COLO668 (cell line): ENCODE measurements around the gene COL11A2.
"Not testable (repeated sequence)": the region's sequence is repeated elsewhere in the genome, so short reads cannot be mapped to it uniquely, and the experiment has no call there.

Experiments used
- DNase-seq: peaks from one replicate; lab custom pipeline; 2025; ENCODE audit not compliant: unreplicated experiment; lab: John Stamatoyannopoulos, UW

Gene COL11A2

DNA sequence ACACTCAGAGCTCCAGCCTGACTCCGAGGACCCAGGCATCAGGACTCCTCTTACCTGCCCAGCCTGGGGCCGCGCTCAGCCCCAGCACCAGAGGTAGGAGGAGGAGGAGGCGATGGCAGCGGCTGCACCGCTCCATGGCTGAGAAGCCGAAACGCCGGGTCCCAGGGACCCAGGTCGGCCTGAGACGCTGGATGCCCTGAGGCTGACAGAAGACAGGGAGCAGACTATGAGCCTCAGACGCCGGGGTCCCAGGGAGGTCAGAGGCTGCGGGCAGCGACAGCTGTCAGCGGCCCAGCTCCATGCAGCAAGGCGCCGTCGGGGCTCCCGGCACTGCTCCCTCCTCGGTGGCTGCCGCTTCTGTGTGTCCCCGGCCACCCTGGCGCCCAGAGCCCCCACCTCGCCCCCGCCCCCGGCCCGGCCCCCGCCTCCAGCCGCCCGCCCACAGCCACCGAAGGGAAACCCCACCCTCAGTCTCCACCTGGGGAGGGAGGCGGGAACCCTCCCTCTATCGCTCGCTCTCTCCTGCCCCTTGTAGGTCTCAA lies at the start of gene COL11A2:
COL11A2 (minus strand) TSS at position 363 of the 542 bp plus-strand sequence; CDS start at position 136, 227 bp downstream.
- no peak for DNase-seq

DNA sequence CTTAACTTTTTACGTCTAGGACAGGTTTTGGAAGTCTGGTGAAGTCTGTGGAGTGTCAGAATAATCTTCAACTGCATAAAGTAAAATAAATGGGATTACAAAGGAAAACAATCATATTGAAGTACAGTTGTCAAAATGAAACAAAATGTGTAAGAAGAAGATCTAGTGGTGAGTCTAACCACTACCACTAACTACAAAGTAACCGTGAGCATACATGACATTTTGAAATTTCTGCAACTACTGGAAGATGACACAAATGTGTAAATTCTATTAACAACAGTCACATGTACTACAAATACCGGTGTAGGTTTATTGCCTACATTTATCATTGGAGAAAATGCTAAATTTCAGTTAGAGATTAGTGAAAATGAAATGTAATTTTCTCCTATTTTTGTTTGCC lies 49.7 kb upstream of the COL11A2 start:
- no peak for DNase-seq

DNA sequence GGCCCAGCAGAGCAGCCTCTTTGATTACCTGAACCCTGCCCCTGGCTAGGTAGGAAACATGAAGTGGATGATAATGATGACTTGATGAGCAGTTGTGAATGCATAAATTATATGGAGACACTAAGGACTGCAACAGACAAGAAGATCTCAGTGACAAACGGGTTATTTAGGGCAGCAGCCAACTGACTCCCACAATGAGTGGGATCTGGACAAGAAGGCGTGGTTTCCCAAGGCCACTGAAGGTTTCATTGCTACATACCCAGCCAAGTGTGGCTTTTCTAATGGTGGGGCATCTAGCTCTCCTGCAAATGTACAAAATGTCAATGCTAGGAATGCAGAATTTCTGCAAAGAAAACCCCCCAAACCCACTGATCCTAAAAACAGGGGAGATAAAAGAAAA lies 45.5 kb upstream of the COL11A2 start:
- no peak for DNase-seq

DNA sequence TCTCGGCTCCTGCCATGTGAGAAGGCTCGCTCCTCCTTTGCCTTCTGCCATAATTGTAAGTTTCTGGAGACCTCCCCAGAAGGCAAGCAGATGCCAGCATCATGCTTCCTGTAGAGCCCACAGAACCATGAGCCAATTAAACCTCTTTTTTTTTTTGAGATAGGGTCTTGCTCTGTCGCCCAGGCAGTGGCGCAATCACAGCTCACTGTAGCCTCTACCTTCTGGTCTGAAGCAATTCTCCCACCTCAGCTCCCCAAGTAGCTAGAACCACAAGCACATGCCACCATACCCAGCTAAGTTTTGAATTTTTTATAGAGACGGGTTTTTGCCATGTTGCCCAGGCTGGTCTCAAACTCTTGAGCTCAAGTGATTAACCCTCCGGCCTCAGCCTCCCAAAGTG lies 44.6 kb upstream of the COL11A2 start:
- no peak for DNase-seq

DNA sequence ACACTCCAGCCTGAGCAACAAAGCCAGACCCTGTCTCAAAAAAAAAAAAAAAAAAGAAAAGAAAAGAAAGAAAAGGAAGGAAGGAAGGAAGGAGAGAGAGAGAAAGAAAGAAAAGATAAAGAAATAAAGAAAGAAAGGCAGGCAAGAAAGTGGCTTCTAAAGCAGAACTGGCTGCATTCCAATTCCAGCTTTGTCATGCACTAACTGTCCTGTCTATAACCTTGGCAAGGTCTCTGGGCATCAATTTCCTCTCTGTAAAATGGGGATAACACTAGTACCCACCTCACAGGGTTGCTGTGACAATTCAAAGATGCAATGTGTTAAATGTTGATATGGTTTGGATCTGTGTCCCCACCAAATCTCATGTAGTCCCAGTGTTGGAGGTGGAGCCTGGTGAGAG lies 44.1 kb upstream of the COL11A2 start:
- no peak for DNase-seq

DNA sequence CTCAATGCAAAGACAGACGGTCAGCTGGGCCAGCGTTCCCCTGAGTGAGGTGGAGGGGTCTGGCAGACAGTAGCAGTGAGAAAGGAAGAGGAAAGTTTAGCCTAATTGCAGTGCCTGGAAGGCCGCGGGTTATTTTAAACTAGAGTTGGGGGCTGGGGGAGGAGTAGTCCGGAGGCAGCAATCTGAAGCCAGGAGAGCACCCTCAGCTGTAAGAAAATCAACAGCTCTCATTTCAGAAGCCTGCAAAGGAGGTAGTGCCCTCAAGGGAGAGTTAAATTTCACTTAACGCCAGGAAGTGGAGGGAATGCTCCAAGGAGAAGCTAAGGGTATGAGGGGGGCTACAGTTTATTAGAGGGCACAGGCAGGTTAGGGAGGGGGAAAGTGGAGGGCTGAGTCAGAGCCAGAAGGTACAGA lies 43.0 kb upstream of the COL11A2 start:
- no peak for DNase-seq

DNA sequence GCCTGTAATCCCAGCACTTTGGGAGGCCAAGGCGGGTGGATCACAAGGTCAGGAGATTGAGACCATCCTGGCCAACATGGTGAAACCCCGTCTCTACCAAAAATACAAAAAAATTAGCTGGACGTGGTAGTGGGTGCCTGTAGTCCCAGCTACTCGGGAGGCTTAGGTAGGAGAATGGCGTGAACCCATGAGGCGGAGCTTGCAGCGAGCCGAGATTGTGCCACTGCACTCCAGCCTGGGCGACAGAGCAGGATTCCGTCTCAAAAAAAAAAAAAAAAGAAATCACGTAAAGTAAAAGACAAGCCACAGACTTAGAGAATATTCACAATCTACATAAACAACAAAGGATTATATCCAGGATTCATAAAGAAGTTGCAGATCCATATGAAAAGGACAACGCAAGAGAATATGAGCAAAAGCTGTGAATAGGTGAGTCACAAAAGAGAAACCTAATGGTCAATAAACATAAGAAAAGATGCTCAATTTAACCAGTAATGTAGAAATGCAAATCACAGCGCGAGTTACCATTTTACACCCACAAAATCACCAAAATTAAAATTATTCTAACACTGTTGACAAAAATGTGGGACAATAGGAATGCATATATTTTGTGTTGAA lies 34.3 kb upstream of the COL11A2 start:
- not testable (repeated sequence) for DNase-seq

DNA sequence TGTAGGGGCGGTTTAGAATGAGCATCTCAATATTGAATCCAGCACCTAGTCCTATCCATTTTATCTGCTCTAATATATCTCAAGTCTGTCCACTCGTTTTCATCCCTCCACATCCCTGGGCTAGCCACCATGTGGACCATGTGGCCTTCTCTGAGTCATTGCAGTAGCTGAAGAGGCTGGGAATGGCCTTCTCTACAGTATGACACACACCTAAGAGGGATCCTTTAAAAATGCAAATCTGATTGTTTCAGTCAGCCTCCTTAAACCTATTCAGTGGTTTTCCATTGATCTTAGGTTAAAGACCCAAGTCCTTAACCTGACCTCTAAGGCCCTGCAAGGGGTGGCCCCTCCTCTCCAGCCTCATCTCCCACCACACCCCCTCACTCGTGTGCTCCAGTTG lies 25.4 kb upstream of the COL11A2 start:
- no peak for DNase-seq

DNA sequence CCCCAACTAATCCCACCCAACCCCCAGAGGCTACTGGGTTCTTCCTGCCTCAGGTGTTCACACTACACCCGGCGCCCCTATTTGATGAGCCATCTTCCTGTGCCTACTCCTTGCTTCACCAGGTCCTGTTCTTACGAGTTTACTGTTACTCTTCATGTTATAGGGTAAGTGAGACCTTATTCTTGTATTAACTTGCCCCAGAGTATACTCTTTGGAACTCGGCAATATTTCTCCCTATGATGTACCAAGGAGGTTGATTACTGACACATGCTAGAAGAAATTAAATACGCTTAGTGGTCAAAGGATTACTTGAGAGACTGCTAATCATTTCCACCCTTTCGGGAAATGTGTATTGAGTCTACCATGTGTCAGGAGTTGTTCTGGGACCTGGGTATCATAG lies 25.0 kb upstream of the COL11A2 start:
- no peak for DNase-seq

DNA sequence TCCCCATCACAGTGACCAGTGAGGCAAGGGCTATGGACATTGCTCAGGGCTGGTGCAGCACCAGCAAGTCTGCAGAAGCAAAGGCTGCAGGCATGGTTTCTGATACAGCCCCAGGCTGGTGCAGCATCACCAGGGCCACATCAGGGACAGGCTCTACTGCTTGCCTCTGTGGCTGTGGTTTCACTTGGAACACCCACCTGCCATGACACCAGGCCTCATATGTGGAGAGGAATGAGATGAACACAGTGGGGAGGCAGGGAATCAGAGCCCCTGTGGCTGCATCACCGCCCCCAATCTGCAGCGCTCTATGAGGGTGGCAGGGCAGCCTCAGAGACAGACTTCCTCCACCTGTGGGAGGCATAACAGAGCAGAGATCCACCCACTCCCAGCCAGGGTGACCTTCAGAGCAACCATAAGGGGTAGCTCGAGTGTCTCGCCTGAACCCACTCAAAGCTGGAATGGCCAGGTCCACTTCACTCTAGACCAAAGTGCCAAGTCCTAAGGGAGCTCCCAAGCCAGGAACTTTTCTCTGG lies 23.9 kb upstream of the COL11A2 start:
- no peak for DNase-seq

DNA sequence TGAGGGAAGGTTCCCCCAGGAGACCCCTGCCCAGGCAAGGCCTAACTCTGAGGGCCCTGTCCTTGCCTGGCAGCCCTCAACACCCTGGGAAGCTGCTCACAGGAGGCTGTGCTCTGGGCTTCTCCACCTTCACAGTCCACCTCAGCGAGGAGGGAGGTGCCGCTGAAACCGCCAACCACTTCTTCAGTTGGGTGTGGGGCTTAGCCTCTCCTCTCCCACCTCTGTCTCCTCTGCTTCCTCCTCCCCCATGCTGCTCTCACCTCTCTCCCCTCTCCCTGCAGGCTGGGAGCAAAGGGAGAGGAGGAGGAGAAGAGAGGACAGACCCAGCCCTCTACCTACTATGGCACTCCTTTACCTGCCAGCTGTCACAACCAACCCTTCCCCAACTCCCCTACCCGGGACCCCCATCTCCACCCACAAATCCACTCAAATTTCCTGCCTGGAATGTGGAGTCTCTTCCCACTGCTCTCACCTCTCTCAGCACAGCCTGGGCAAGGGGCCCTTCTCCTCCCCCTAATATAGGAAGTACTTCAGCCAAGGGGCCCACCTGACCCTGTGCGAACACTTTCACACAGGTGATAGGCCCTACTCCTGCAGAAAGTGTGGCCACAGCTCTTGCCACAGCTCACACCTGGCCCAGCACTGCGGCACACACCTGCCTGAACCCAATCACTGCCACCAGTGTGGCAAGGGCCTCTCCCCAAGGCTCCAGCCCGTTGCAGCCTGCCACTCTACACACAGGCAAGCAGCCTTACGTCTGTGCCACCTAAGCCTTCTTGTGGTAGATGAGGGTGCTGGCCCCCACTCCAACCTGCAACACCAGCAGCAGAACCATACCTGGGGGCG lies 23.2 kb upstream of the COL11A2 start:
- DNase-seq: no peak

DNA sequence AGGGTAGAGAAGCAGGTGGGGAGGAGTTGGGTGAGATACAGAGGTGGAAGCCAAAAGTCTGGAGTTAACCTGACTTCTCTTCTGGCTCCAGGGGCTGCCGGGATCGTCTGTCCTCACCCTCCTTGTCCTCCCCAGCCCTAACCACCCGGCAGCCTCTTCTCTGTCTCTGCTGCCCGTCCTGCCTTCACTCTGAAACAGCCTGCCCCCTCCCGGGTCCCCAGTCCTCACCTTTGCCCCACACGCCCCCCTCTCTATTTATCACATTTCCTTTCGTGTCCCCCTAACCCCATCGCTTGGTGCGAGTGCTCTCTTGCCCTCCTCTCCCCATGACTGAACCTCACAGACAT lies 21.7 kb upstream of the COL11A2 start:
- no peak for DNase-seq

DNA sequence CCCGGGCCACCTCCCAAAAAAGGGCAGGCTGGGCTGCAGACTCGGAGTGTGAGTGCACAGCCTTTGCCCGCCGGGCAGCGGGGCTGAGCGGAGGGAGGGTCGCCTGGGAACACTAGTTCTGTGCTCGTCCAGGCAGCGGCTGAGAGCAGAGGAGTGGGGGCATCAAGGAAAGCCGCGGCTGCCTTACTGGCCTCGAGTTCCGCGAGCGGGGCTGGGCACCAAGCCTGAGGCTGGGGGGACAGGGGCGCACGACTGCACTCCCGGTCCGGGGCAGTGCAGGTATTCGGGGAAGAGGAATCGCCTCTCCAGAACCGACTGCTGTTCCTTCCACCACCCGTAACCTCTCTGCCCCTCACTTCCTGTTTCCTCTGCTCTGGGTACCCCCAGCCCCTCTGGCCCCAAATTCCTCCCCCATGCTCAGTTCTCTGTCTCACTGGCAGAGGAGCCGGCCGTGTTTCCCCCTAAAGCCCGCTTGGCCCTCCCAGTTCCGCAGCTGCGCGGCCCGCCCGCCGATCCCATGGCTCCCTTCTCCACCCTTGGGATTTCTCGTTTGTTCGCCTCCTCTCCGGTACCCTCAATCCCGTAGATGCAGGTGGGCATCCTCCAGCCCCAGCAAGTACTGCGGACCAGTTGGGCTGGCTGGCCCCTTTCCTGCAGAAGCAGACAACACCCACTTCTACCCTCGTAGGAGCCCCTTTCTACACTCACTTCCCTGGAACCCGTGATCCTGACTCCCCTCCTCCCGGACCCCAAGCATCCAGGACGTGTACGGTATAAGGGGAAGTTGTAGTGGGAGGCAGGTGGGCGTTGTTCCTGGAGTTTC lies 21.1 kb upstream of the COL11A2 start:
- DNase-seq: no peak

DNA sequence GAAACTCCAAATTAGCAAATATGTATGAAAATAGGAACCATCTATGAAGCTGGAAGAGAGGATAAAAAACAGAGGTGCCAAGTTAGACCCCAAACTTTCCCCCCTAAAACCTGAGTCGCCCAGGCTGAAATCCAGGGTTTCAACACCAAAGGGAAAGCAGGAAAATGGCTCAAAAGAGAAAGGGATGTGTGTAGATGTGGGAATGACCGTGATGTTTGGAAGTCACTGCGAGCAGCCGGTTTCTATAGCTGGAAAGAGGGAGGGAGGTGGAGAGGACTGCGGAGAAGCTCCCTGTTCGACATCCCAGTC lies 20.5 kb upstream of the COL11A2 start:
- DNase-seq: no peak

DNA sequence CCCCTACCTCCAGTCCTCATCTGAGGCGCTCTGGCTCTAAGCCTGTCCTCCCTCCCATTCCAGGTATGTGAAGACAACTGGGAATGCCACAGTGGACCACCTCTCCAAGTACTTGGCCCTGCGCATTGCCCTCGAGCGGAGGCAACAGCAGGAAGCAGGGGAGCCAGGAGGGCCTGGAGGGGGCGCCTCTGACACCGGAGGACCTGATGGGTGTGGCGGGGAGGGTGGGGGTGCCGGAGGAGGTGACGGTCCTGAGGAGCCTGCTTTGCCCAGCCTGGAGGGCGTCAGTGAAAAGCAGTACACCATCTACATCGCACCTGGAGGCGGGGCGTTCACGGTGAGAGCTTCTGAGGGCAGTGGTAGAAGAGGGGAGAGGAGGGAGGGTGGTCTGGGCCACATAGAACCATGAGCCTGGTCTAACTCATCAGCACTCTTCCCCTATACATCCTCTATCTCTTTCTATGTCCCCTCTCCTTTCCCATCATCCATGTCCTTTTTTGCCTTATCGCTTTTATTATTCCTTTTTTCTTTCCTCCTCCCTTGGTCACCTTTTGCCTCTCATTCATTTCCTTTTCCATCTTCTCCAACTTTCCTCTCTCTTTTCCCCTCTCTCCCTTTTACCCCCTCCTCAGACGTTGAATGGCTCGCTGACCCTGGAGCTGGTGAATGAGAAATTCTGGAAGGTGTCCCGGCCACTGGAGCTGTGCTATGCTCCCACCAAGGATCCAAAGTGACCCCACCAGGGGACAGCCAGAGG lies 19.6 kb upstream of the COL11A2 start:
- DNase-seq: no peak

DNA sequence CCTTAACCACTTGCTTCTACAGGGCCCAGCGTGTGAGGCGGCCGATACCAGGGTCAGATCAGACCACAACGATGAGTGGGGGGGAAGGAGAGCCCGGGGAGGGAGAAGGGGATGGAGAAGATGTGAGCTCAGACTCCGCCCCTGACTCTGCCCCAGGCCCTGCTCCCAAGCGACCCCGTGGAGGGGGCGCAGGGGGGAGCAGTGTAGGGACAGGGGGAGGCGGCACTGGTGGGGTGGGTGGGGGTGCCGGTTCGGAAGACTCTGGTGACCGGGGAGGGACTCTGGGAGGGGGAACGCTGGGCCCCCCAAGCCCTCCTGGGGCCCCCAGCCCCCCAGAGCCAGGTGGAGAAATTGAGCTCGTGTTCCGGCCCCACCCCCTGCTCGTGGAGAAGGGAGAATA lies 18.9 kb upstream of the COL11A2 start:
- DNase-seq: no peak

DNA sequence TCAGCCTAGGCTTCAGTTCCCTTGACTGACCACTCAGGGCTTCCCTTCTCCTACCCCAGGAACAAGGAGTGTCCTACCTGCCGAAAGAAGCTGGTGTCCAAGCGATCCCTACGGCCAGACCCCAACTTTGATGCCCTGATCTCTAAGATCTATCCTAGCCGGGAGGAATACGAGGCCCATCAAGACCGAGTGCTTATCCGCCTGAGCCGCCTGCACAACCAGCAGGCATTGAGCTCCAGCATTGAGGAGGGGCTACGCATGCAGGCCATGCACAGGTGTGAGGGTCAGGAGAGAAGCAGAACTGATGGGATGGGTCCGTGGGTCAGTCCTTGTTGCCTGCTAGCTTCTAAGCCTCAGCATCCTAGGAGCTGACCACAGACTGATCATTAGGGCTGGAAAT lies 17.6 kb upstream of the COL11A2 start:
- DNase-seq: no peak

DNA sequence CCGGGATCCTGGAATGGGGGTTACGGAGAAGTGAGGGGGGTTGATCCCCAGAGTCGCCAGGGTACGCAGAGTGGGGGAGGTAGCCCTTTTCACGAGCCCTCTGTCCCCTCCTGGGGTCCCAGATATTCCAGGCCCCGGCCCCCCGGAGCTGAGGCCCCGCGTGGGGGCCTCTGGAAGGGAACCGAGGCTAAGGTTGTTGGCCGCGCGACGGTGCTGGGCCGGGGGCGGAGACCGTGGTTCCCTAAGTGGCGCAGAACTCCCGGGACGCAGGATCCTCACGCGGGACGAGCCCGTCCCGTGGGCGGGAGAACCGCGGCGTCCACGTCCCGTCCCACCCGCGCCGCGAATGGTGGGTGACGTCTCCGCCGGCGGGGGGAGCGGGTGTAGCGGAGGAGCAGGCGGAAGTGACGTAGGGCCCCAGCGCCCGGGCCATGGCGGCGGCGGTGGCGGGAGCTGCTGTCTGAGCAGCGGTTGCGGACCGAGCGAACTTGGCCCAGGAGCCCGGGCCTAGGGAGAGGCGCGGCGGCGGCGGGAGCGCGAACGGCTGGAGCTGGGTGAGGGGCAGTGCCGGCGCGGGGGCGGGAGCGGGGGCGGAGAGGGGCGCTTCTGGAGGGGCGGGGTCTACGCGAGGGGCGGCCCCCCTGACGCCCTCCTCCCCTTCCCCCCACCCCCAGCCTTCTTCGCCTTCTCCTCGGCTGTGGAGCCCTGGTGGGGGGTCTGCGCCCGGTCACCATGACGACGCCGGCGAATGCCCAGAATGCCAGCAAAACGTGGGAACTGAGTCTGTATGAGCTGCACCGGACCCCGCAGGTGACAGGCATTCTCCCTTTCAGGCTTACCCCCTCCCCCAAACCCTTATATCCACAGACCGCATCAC lies 16.1 kb upstream of the COL11A2 start, which contains the start of gene RING1:
RING1 (plus strand) TSS at position 410 of the 877 bp plus-strand sequence; CDS start at position 733, 323 bp downstream.
- peak; percentile 81 for DNase-seq

DNA sequence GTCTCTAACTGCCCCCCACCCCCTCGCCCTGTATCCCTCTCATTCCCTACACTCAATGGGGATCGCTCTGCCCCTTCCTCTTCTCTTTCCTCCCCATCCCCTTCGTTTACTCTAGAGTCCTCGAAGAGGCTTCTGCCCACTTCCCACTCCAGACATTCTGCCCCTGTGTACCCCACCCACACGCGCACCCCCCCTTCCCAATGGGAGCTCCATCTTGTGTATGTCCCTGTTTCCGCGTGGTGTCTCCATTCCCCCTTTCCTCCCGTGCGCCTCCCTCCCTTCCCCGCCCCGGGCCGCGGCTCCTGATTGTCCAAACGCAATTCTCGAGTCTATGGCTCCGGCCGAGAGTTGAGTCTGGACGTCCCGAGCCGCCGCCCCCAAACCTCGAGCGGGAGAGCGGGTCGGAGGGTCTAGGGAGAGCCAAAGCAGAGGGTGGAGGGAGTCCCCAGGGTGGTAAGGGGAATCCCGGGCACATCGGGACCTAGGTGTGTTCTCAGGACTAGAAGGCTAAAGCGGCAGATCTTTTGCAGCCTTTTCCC lies 15.4 kb upstream of the COL11A2 start:
- peak; percentile 24 for DNase-seq
